Measurements from ENCODE around the gene AP2B1.

DNA sequence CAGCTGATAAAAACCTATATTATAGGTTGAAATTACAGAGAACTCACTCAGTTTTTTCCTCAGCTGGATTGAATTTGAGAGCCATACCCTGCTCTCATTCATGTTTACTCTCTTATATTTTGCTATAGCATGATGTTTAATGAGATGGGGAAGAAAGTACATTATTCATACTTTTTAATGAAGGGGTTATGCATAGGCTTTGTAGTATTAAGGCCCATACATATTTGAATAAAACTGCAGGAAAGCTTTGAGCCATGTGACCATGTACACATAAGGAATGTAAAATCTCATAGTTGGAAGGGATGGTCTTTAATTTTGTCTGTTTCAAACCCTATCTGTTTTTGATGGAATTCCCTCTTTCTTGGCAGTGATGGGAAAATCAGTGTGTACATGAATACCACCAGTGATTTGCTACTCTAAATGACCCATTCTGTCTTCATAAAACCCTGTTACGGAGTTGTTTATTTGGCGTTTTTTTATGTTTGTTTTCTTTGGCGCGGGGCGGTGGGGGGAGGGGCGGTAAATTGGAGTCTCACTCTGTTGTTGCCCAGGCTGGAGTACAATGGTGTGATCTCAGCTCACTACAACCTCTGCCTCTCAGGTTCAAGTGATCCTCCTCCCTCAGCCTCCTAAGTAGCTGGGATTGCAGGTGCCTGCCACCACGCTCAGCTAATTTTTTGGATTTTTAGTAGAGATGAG lies 105.5 kb downstream of the AP2B1 start:
- TF ChIP-seq CTCF (tag by site-specific recombination; IDR thresholded peaks at IDR 0.05) (no peak), SETDB1 (IDR thresholded peaks at IDR 0.05; ENCODE audit: insufficient read length, low read length) (no peak)
